HTERT RPE-1 (cell line): ENCODE data around the gene DOLK.

Source experiments
- in situ Hi-C: fragments of 300-500 bp; cut with MboI; formaldehyde crosslinking; loops from 4 replicates; pipeline ENCODE4 v1.14.3; 2020; ENCODE audit warnings: low sequenced_read_pairs

DOLK gene

DNA sequence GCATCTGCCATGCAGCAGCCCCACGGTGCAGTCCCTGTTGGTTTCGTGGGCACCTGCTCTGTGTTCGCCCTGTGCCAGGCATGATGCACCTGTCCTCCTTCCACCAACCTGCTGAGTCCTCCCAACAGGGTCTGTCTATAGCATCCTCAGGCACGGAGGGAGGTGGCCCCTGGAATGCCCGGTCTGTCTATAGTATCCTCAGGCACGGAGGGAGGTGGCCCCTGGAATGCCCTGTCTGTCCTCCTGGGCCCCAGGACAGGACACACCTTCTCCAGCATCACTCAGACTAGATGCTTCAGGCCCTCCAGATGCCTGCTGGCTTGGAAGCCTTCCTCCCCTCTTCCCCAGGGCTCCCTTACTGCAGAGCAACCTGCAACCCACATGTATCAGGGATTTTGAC lies 36.5 kb downstream of the DOLK start:
- in situ Hi-C loops, result no loop called here

DNA sequence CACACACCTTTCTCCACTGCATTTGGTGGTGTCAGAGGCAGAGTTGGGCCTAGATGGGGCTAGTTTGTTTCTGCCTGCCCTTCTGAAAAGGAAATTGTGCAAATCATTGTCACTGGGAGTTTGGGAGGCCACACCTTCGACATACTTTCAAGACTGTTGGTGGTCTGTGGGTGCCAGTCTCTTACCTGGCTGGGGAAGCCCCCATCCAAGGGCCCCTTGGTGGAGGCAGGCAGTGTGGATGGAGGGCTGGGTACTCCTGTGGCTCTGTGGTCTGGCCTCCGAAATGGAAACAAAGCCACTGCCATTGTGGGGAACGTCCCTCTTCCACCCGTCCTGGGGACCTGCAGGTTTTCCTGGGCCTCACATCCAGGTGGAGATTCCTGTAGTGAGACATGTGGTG lies 37.5 kb downstream of the DOLK start:
- in situ Hi-C loops, result no loop called here

DNA sequence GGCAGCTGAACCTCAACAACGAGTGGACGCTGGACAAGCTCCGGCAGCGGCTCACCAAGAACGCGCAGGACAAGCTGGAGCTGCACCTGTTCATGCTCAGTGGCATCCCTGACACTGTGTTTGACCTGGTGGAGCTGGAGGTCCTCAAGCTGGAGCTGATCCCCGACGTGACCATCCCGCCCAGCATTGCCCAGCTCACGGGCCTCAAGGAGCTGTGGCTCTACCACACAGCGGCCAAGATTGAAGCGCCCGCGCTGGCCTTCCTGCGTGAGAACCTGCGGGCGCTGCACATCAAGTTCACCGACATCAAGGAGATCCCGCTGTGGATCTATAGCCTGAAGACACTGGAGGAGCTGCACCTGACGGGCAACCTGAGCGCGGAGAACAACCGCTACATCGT lies 39.0 kb downstream of the DOLK start:
- in situ Hi-C loops, result no loop called here

DNA sequence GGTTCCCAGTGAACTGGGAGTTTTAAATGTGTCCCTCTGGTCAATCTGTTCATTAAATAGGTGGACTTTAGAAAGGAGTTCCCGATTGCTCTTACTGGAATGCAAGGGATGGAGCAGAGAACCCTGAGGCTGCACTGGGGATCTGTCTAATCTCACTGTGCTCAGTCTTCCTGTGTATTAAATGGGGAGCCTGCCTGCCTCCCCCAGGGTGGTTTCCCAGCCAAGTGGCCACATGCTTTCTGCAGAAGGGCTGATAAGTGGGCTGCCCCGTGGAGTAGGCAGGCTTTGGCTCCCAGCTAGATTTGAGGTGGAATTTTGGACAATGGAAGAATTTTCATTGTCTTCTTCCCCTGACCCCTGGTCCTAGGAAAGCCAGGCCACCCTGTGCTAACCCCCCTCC lies 40.7 kb downstream of the DOLK start:
- in situ Hi-C loops, result no loop called here

DNA sequence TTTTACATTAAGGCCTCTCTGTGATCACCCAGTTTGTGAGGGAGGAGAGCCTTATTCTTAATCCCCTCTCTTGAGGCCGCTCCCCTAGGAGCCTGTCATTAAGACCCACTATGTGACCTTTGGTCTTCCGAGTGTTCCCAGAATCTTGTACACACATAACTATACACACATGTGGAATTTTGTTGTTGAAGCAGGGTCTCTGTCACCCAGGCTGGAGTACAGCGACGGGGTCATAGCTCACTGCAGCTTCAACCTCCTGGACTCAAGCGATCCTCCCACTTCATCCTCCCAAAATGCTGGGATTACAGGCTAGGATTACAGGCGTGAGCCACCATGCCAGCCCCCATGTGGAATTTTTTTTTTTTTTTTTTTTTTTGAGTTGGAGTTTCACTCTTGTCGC lies 41.4 kb downstream of the DOLK start:
- in situ Hi-C loops, result no loop called here

DNA sequence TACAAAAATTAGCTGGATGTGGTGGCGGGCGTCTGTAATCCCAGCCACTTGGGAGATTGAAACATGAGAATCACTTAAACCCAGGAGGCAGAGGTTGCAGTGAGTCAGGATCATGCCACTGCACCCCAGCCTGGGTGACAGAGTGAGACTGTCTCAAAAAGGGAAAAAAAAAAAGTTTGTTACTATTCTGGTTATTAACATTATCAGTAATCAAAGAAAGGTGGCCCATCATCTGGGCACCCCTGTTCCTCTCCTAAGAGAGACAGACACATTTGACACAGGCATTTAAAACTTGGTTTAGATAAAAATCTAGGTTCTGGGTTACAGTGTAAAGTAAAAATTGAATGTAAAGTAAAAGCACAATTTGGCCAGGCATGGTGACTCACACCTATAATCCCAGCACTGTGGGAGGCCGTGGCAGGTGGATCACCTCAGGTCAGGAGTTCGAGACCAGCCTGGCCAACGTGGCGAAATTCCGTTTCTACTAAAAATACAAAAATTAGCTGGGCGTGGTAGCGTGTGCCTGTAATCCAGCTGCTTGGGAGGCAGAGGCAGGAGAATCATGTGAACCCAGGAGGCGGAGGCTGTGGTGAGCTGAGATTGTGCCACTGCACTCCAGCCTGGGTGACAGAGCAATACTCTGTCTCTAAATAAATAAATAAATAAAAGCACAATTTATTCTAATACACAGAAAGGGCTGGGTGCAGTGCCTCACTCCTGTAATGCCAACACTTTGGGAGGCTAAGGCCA lies 43.4 kb downstream of the DOLK start:
- in situ Hi-C loops, result no loop called here

DNA sequence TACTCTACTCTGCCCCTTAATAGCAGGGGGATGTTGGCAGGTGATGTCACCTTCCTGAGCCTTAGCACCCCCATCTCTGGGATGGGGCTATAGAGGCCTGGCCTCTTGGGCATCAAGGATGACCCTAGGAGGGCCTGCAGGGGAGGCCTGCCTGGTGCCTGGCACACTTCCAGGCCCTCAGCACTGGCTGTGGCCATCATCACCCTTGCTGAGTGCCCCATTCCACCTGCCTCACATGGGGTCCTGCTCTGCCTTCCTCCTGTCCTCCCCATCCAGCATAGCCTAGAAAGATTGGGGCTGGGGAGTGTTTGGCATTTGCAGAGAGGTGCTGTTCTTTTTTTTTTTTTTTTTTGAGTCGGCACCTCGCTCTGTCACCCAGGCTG lies 44.3 kb downstream of the DOLK start:
- in situ Hi-C loops, result no loop called here

DNA sequence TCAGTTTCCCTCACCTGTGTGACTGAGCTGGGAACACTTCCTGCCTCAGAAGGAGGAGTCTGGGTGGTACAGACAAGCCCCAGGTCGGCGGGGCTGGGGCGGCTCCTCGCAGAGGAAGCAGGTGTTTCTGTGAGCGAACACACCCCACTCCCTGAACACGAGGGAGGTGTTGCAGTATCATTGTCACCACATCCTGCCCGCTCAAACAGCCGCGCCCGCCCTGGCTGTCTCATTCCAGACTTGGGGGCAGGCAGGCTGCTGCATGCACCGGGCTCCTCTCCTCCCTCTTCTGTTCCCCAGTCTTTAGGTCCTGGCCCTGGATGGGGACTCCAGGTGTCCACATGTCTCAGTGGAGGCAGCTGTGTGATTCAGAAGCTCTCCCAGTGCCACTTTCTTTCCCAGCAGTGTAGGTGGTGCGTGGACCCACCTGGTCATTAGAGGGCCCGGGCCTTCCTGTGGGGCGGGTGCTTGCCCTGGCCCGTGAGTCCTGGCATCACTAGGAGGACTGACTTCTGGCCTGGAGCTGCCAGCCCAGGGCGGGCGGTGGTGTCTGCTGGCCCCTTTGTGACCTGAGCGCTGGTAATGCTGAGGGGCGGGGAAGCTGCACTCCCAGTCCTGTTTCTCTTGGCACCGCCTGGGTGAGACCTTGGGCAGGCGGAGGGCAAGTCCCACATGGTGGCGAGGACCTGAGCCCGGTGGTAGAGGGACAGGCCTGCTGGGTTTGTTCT lies 44.9 kb downstream of the DOLK start:
- in situ Hi-C loops, result no loop called here

DNA sequence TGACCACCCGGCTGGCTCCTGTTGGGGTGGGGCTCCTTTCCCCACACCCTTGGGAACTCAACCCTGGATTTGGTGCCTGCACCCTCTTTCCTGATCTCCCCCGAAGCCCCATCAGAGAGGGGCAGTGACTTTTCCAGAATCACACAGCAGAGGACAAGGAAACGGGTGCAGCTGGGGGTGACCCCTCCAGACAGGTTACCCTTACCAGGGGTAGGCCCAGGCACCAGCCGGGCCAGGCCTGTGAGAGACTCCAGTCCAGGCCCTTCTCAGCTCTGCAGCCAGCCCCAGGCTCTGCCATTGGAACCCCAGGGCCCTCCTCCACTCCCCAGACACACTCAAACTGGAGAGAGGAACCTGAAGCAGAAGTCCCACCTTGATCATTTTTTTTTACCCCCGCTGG lies 45.6 kb downstream of the DOLK start:
- in situ Hi-C loops, result no loop called here

DNA sequence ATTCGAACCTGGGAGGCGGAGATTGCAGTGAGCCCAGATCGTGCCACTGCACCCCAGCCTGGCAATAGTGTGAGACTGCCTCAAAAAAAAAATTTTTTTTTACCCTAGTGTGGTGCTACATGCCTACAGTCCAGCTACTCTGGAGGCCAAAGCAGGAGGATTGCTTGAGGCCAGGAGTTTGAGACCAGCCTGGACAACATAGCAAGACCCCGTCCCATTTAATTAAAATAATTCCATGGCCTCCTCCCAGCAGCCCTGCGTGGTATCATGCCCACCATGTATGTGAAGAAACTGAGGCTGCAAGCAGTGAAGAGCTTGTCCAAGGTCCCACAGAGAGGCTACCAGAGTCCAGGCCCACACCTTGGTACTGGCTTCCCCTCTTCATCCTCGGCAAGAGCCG lies 46.0 kb downstream of the DOLK start:
- in situ Hi-C loops, result no loop called here

DNA sequence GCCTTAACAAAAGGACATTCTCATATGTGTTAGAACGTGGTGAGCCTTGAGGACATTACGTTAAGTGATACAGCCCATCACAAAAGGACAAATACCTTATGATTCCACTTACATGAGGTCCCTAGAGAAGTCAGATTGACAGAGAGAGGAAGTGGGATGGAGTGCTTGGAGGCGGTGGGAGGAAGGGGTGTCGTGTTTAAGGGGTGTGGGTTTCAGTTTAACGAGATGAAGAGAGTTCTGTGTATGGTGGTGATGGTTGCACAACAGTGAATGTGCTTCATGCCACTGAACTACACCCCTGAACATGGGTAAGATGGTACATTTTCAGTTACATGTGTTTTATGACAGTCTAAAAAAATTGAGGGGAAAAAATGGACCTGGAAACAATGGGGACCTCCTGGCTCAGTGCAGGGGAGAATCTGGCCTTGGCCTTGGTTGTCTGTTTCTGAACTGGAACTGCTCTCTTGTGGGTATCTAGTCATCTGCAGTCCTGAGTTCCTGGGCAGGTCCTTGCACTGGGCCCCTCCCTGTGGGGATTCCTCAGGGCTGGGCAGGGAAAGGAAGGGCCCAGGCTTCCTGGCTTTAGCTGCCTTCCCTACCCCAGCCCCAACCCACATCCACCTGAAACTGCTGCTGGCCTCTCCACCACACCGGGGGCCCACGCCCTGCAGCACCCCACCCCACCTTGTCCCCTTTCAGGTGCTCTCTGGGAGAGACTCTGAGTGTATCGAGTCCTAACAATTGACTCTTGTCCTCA lies 47.7 kb downstream of the DOLK start:
- in situ Hi-C loops, result no loop called here

DNA sequence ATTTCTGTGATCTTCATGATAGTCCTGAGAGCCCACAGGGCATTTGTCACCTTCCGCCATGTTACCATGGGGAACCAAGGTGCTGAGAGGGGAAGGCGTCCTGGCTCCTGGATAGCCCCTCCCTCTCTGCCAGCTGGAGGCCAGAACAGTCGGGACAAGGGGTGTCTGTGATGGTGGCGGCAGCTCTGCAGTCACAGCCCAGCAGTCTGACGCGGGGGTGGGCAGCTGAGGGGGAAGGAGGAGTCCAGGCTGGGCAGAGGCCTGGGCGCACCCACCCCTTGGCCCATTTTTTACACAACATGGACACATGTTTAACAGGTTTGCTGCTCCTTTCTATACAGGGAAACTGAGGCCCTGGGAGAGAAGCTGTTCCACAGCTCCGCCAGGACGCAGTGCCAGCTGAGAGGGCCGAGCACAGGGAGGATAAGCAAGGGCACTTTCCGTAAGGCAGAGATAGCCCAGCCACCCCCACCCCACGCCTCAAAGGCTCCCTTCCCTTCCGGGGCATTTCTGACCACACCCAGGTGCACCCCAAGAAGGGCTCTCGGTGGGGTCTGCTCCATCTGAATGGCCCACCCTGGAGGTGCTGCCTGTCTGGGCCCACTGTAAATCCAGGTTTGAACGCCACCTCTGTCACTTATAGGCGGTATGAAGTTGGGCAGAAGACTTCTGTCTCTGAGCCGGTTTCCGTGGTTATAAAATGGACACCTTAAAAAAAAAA lies 48.4 kb downstream of the DOLK start:
- in situ Hi-C loops, result no loop called here

DNA sequence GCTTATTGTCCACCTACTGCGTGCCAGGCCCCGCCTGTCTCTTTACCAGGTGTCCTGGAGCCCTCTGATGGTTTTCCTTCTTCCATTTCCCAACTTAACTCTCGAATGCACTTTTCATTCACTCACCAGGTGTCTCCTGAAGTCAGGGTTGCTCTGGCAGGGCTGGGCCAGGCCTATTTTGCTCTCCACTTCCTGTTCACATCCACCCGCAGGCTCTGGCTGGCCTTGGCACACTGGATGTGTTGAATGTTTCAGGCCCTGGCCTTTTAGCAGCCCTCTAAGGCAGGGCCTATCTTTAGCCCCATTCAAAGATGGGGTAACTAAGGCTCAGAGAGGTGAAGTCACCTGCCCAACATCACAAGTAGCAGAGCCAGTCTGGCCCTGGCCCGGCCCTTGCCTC lies 49.0 kb downstream of the DOLK start:
- in situ Hi-C loops, result no loop called here

DNA sequence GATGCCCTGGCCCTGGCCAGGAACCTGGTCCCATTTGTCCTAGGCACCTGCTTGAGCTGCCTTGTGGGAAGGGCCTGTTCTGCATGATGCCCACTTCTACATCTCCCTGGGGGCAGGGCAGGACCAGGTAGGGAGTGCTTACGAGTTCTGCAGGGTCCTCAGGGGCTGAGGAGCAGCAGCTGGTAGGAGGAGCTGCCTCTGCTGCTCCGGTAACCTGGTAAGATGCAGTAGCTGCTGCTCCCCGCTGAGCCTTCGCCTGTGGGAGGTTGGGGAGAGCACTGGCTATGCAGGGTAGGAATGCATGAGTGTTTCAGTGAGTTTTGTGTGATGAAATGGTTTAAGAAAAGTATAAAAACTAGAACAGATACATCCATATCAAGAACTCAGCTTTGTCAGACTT lies 51.8 kb downstream of the DOLK start:
- in situ Hi-C loops, result no loop called here
